ENCODE results near the gene SRGAP1.
A peak's percentile ranks its signal among the peaks of the same experiment; 100 is the strongest.

The SRGAP1 gene

DNA sequence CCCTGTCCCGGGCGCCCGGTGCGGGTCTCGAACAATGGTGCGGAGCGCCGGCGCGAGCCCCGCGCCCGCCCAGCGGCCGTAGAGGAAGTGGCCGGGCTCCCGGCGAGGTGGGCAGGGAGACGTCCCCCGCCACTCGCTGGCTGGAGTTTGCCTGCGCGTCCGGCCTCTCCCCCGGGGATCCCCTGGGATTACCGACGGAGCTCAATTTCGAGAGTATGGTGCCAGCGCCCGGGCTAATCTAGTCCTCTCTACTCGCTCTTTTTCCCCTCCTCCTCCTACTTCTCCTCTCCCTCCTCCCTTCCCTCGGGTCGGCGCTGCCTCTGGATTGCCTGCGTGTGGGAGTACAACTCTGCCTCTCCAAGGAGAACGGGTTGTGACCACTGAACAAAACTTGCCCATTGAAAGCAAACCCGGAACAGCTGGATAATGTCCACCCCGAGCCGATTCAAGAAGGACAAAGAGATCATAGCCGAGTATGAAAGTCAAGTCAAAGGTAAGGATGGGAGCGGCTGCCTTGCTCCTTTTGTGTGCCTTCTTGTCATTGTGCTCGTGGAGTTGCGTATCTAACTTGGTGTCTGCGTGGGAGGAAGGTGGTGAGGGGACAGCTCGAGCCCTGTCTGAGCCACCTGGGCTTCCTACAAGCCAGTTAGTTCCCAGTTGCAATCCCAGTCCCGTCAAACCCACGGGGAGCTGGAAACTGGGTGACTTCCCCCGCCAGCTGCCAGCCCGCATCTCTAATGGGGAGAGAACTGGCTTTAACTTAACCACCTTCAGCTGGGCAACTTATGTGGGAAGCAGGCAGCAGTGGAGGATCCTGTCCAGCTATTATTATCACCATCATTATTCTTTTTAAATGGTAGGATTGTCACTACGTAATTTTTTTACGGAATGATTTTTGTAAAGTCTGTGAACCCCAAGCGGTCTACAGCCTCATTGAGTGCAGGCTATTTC, at the start of gene SRGAP1:
Gene SRGAP1, plus strand, starts transcription at position 310 of the 951 bp plus-strand sequence. Its CDS starts 117 bp downstream, at position 427.
- DNase-seq: peak in 12 of 14 donors; percentile 31 to 85 (median 69)

DNA sequence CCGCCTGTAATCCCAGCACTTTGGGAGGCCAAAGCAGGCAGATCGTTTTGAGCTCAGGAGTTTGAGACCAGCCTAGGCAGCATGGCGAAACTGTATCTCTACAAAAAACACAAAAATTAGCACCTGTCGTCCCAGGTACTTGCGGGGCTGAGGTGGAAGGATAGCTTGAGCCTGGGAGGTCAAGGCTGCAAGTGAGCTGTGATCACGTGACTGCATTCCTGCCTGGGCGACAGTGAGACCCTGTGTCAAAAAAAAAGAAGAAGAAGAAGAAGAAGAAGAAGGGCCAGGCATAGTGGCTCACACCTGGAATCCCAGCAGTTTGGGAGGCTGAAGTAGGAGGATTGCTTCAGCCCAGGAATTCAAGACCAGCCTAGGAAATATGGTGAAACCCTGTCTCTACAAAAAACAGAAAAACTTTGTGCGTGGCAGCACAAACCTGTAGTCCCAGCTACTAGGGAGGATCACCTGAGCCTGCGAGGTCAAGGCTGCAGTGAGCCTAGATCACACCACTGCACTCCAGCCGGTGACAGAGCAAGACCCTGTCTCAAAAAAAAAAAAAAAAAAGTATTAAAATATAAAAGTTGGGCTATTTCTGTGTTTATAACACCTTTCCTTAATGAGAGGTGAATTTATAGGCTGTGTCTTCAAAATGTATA, 49.3 kb upstream of the SRGAP1 start:
- no peak for DNase-seq

DNA sequence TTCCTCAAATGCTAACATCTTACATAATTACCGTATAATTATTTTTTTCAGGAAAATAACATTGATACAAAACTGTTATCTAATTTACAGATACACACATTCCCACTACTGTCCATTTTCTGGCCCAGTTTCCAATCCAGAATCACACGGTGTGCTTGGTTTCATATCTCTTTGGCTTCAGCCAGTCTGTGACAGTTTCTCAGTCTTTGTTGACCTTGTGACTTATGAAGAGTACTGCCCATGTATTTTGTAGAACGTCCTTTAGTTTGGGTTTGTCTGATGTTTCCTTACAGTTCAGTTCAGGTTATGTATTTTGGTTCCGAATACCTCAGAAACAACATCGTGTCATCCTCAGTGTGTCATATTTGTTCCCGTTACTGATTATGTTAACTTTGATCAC, 48.6 kb upstream of the SRGAP1 start:
- no peak for DNase-seq

DNA sequence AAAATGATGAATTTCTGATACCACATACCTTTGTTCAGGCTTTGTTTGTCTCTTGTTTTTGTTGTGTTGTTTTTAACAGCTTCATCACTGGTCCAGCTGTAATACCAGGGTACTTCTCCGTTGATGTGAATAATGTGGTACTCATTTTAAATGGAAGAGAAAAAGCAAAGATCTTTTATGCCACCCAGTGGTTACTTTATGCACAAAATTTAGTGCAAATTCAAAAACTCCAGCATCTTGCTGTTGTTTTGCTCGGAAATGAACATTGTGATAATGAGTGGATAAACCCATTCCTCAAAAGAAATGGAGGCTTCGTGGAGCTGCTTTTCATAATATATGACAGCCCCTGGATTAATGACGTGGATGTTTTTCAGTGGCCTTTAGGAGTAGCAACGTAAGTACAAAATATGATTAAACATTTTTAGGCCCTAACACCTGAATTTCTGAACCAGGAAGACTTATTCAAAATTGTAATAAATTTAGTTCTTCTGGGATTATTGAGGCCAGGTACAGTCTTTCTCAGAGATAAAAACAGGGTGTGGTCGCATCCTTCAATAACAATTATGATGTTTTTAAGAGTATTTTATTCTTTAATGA, 42.4 kb upstream of the SRGAP1 start:
- DNase-seq: peak in 2 of 14 donors; percentile 3 to 6

DNA sequence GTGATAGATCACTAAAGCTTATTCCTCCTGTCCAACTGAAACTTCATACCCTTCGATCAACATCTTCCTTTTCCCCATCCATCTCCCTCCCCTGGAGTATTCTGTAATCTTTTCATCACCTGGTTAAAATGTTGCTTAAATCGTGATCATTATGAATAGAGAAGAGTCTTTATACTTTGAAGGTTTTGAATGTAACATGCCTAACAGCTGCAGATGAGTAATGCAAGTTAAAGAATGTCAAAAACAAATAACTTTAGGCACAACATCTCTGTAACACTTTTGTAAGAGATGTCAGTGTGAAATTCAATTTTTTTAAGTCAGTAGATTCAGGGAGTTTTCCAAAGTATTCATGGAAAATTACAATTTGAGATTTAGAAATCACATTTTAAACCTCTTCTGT, 39.8 kb upstream of the SRGAP1 start:
- DNase-seq: no peak

DNA sequence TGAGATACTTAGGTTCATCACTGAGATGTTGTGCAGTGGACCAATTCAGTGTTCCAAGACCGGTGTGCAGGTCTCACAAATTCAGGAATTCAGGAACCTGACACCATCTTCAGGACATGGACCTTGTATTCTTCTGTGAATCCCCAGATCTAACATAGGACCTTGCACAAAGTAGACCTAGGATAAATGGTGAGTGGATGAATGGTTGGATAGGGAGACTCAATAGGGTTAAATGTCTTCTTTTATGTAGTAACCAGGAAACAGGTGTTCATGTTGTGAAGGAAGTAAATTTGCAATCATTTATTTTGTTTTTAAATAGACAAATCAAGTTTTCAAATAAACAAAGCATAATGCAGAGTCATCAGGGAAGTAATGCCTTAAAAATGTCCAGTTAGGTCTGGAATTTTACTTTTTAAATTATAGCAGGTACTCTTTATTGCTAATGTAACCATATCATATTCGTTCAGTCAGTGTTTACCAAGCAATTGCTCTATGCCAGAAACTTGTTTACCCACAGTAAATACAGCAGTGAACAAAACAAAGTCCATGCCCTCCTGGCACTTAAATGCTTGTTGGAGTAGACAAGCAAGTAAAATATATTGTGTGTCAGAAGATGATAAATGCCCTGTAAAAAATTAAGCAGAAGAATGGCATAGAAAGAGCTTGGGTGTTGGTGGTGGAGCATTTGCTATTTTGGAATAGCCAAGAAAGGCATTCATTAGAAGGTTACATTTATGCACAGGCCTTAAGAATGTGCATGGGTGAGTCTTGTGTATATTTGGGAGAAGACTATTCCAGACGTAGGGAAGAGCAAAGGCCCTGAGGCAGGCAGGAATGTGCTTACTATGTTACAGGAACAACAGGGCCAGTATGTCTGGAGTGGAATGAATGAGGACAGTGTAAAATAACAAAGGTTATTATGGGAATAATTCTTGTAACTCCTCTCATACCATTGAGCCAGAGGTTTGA, 38.5 kb upstream of the SRGAP1 start:
- no peak for DNase-seq

DNA sequence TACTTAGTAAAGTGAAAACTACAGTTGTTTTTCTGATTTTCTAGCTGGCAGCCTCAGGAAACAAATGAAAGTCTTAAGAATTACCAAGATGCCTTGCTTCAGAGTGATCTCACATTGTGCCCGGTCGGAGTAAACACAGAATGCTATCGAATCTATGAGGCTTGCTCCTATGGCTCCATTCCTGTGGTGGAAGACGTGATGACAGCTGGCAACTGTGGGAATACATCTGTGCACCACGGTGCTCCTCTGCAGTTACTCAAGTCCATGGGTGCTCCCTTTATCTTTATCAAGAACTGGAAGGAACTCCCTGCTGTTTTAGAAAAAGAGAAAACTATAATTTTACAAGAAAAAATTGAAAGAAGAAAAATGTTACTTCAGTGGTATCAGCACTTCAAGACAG, 35.9 kb upstream of the SRGAP1 start:
- DNase-seq: no peak

DNA sequence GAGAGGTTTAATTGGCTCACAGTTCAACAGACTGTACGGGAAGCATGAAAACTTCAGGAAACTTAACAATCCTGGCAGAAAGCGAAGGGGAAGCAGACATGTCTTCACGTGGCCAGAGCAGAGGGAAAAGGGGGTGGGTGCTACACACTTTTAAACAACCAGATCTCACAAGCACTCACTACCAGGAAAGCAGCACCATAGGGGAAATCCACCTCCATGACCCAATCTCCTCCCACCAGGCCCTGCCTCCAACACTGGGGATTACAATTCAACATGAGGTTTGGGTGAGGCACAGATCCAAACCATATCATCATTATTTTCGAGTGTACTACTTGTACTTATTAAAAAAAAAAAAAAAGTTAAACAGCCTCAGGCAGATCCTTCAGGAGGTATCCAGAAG, 34.9 kb upstream of the SRGAP1 start:
- no peak for DNase-seq

DNA sequence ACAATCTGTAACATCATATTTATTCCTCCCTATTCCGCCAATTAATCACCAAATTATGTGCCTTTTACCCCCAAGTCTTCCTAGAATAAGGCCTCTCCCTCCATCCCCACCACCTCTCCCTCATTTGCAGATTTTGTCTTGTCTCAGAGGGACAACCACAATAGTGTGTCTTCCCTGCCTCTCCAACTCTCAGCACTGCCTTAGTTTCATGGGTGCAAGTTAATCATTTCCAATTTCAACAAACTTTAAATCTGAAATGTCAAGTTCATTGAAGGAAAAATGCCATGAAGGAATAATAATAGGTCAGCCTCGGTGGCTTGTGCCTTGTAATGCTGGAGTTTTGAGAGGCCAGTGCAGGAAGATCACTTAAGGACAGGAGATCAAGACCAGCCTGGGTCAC, 33.2 kb upstream of the SRGAP1 start:
- DNase-seq: no peak

DNA sequence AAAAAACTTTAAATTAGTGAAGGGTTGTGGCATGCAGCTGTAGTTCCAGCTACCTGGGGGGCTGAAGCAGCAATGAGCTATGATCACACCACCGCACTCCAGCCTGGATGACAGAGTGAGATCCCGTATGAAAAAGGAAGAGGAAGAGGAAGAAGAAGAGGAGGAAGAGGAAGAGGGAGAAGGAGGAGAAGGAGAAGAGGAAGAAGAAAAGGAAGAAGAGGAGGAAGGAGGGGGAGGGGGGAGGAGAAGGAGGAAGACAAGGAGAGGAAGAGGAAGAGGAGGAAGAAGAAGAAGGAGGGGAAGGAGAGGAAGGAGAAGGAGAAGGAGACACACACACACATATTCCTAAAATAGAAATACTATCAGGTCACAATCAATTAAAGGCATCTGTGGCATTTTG, 32.7 kb upstream of the SRGAP1 start:
- no peak for DNase-seq

DNA sequence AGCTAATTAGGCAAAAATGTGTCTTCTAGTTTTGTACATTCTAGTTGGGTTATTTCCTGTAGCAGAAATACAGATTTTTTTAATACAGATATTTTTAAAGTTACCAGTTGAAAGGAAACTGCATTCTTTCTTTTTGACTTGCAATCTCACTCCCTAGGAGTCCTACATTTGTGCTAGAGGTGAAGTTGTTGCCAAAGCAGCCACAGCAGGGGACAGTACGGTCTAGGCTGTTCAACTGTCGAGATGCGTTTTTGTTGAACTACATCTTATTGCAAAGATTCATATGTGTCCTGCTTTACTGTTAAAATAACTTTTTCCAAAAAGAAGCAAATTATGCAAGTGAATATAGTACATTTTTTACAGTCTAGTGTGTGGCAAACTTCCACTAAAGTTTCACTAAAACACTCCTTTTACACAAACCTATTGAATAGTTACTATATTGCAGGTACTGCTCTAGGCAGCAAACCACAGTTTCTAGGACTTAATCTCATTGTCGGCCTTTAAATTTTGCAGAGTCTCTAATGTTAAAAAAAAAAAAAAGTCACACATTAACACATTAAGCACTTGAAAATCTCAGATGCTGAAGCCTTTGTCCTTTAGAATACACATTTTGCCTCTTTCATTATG, 30.2 kb upstream of the SRGAP1 start:
- DNase-seq: no peak

DNA sequence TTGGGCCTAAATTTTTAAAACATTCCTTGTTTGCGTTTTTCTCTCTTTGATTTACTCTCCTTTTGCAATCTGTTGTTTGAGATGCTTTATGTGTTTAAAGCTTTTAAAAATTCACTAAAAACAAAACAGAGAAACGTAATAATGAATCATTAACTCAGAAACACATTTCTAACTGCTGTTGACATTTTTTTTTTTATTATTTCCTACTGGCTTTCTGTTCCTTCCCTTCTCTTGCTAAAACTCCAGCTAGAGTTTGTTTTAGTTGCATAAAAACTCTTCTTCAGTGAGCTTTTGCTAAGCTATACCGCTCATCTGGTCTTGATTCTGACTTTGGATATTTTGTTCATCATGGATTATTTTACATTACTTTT, 29.0 kb upstream of the SRGAP1 start:
- DNase-seq: no peak

DNA sequence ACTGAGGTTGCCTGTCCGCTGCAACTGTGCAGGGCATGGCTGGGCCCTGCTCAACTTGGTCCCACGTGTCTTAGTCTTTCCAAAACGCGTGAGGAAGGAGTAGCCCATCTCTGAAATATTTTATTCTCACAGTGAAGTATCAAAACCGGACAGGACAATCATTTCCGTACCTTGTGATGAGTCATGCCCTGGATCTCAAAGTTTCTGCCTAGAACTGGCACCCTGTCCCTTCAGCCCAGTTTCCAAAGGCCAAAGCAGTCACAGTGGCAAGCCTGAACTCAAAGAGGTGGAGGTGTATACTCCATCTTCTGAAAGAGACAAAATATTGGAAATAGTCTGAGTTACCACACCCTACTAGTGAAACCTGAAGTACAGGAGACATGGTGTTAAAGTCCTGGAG, 28.5 kb upstream of the SRGAP1 start:
- DNase-seq: no peak

DNA sequence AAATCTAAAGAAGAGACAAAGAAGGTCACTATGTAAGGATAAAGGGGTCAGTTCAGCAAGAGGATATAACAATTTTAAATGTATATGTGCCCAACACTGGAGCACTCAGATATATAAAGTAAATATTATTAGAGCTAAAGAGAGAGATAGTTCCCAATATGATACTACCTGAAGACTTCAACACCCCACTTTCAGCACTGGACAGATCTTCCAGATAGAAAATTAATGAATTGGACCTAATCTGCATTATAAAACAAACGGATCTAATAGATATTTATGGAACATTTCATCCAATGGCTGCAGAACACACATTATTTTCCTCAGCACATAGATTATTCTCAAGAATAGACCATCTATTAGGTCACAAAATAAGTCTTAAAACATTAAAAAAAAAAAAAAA, 24.1 kb upstream of the SRGAP1 start:
- no peak for DNase-seq

DNA sequence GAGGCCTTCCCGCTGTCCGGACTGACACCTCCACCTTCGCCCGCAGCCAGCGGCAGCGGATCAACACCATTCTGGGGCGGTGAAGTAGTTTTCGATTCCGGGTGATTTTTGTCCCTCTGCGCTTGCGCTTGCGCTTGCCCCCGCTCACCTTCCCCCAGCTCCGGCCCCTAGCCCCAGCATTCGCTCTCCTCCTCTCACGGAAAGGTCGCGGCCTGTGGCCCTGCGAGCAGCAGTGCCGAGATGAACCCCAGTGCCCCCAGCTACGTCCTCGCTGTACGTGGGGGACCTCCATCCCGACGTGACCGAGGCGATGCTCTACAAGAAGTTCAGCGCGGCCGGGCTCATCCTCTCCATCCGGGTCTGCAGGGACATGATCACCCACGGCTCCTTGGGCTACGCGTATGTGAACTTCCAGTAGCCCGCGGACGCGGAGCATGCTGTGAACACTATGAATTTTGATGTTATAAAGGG, 22.7 kb upstream of the SRGAP1 start:
- DNase-seq: peak in 6 of 14 donors; percentile 10 to 23 (median 17)

DNA sequence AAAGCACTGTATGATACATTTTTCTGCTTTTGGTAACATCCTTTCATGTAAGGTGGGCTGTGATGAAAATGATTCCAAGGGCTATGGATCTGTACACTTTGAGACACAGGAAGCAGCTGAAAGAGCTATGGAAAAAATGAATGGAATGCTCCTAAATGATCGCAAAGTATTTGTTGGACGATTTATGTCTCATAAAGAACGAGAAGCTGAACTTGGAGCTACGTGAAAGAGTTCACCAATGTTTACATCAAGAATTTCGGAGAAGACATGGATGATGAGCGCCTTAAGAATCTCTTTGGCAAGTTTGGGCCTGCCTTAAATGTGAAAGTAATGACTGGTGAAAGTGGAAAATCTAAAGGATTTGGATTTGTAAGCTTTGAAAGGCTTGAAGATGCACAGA, 22.1 kb upstream of the SRGAP1 start:
- no peak for DNase-seq

DNA sequence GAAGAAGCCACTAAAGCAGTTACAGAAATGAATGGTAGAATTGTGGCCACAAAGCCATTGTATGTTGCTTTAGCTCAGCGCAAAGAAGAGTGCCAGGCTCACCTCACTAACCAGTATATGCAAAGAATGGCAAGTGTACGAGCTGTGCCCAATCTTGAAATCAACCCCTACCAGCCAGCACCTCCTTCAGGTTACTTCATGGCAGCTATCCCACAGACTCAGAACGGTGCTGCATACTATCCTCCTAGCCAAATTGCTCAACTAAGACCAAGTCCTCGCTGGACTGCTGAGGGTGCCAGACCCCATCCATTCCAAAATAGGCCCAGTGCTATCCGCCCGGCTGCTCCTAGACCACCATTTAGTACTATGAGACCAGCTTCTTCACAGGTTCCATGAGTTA, 21.5 kb upstream of the SRGAP1 start:
- no peak for DNase-seq

DNA sequence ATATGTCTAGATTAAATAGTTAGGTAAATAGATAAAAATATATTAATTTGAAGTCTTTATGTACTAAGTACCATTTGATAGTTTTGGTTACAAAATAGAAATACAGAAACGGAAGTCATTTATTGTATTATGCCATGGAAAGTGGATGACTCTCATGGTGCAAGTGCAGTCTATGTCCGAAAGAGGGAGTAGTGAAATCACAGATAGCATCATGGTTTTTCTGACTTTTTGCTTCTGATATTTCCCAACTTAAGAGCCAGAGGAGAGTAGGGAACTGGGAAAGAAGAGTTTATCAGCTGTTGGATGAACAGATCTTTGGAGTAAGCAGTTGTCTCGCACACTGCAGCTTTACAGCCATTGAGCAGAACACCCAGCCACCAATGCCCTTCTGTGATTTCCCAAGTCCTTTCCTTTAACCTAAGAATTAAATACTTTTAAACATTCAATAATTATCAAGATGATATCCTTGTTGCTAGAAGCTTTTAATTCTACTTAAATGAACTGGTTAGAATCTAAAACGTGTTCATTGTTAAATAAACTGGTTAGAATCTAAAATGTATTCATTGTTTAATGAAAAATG, 18.4 kb upstream of the SRGAP1 start:
- DNase-seq: no peak

DNA sequence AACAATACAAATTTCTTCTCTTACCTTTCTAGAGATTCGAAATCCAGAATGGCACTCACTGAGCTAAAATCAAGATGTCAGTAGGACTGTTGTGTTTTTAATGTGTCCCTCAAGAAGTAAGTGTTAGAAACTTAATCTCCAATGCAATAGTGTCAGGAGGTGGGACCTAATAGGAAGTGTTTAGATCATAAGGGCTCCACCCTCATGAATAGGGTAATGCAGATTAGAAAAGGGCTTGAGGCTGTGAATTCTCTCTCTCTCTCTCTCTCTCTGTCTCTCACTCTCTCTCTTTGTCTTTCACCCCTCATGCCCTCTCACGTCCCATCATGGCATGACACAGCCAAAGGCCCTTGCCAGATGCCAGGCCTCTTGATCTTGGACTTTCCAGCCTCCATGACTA, 15.6 kb upstream of the SRGAP1 start:
- DNase-seq: no peak

DNA sequence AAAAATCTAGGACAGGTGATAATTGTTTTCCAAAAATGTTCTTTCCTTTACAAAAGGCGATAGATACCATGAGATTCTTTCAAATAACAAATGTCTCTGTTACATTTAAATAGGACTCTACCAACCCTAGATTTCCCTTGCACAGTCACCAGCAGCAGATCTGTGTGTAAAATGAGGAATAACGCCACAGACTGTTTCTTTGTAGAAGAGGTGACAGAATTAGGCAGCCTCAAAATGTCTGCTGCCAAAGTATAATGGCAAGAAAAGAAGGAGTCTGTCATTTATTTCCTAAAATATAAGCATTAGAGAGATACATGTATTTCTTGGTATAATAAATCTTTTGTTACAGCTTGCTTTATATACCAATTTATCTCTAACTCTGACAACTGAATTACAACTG, 8.5 kb upstream of the SRGAP1 start:
- no peak for DNase-seq

DNA sequence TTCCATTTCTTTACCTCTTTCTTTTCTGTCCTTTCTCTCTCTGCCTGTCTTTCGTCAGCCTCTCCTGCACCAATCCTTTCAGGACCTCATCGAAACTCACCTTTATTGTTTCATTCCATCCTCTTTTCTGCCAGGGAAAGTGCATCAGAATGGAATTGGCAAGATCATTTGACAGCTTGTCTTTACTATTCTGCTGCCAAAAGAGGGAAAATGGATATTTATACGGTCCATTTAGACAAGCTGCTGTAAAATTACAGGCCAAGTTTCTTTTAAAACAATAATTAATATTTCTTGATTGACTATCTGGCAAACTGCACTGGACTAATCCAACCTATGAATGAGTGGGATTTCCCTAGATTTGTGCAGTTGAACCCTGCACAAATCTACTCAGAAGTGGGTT, 7.6 kb upstream of the SRGAP1 start:
- no peak for DNase-seq
